H1 (cell line): ENCODE measurements around the gene ALPL.

Experiments
- EZH2 ChIP-seq: fragments of 200-600 bp; sonication (generic); IDR thresholded peaks from 2 replicates; pipeline ENCODE4 v1.7.1; 2012; ENCODE audit warnings: low read depth, mild to moderate bottlenecking, moderate library complexity, low read length, inconsistent platforms; ENCODE audit not compliant: severe bottlenecking
- JUND ChIP-seq: IDR thresholded peaks from 2 replicates; pipeline ENCODE4 v1.6.1; 2011; ENCODE audit warnings: mild to moderate bottlenecking, improper control_type of control experiment, low read length
- POLR2A ChIP-seq, 2 experiments: IDR thresholded peaks; 1 replicate in 1 of 2; 2 replicates in 1 of 2; pipeline ENCODE4 v1.6.1; 2011; ENCODE audit warnings: low read depth in 2 of 2, low read length in 2 of 2, mild to moderate bottlenecking in 2 of 2; ENCODE audit errors: control extremely low read depth in 1 of 2
- POLR2AphosphoS5 ChIP-seq: IDR thresholded peaks from 2 replicates; pipeline ENCODE4 v1.6.1; 2011; ENCODE audit warnings: low read depth, low read length
- SP1 ChIP-seq: IDR thresholded peaks from 2 replicates; pipeline ENCODE4 v1.6.1; 2011; ENCODE audit warnings: low read depth, low read length

- TF ChIP-seq JUND (no peak), EZH2 (no peak), POLR2AphosphoS5 (no peak), POLR2A (IDR thresholded peaks at IDR 0.05; ENCODE audit: control extremely low read depth in 1 of 2, low read depth in 2 of 2, low read length in 2 of 2) (no peak), SP1 (no peak)
Measured at GRCh38 chr1:21550097-21550496, 40.9 kb downstream of the ALPL start.
